Esophagus squamous epithelium (tissue), 5 donors: ENCODE measurements around the gene AIG1. TPM values are rescaled to one million over a fixed set of nuclear protein-coding genes. Genes with fewer than 3 reads are reported as not detected.

Experiments
- DNase-seq: peaks from one replicate; lab custom pipeline; 2025; lab: John Stamatoyannopoulos, UW
- H3K27ac ChIP-seq, 4 donors: fragments of 200-600 bp; sonication (generic); one replicate each; pipeline ENCODE4 v1.5.1; 2016 to 2019; ENCODE audit warnings: mild to moderate bottlenecking in 1 of 4
- H3K27me3 ChIP-seq, 4 donors: fragments of 200-600 bp; sonication (generic); 1 replicate in 3 of 4; 2 replicates in 1 of 4; pipeline versions ENCODE4 v1.5.1 to v1.6.0; 2017 to 2021; ENCODE audit warnings: antibody characterized with exemption in 1 of 4
- H3K36me3 ChIP-seq, 3 donors: fragments of 200-600 bp; sonication (generic); one replicate each; pipeline ENCODE4 v1.5.1; 2016 to 2019
- H3K4me1 ChIP-seq, 3 donors: fragments of 200-600 bp; sonication (generic); one replicate each; pipeline ENCODE4 v1.5.1; 2017 to 2019
- H3K4me3 ChIP-seq, 4 donors: fragments of 200-600 bp; sonication (generic); 1 replicate in 3 of 4; 2 replicates in 1 of 4; pipeline ENCODE4 v1.5.1; 2016 to 2019; ENCODE audit warnings: mild to moderate bottlenecking in 2 of 4, moderate library complexity in 1 of 4
- H3K9me3 ChIP-seq, 3 donors: fragments of 200-600 bp; sonication (generic); one replicate each; pipeline ENCODE4 v1.5.1; 2016 to 2019
- CTCF ChIP-seq, 6 experiments: fragments of 450-650 bp in 4 of 6; fragments of 200-600 bp in 2 of 6; sonication (generic) in 2 of 6; IDR thresholded peaks; one replicate each; pipeline ENCODE4 v1.5.1; 2016 to 2019; ENCODE audit warnings: antibody characterized with exemption in 6 of 6, mild to moderate bottlenecking in 4 of 6, moderate library complexity in 4 of 6
- POLR2A ChIP-seq, 4 donors: fragments of 450-650 bp; IDR thresholded peaks; one replicate each; pipeline ENCODE4 v1.6.1; 2017; ENCODE audit warnings: antibody characterized with exemption in 4 of 4, mild to moderate bottlenecking in 4 of 4, moderate library complexity in 3 of 4
- WGBS, 2 donors: methylation state at CpG; one replicate each; pipeline ENCODE4 v1.1.5; 2018; 5-methylcytosine and 5-hydroxymethylcytosine counted together
- intact Hi-C: fragments of 100-400 bp; cut with DNase I; formaldehyde crosslinking; loops from one replicate; pipeline ENCODE4 v1.15.0; 2022
- total RNA-seq, 4 donors: library from RNA; depleted of rRNA; stranded (reverse); fragments of >200 nt; gene quantifications; one replicate each; pipeline ENCODE4 v1.1.0, GENCODE V29; 2016
- donor health status: DM: yes; HTN: yes; CAD: no.

The AIG1 gene
- total RNA-seq, 4 donors from 2014 or later, result 29.1 to 30.5 (median 29.9) TPM

- H3K9me3 ChIP-seq, result no peaks in the 10 kb centered on the region
- no peaks in the 10 kb centered on the region for H3K27me3 ChIP-seq
- no peak overlapping the region for H3K4me3 ChIP-seq
- H3K36me3 ChIP-seq, result no peaks in the 10 kb centered on the region
- H3K27ac ChIP-seq, result no peak overlapping the region
- DNase-seq, result no peak
- no peak for TF ChIP-seq CTCF (IDR thresholded peaks at IDR 0.05)
- intact Hi-C loops, result no loop called here
- no peaks in the 10 kb centered on the region for H3K4me1 ChIP-seq
These were observed 285.3 kb downstream of the AIG1 start for GRCh38 chr6:143346004-143346403.

- TF ChIP-seq CTCF (IDR thresholded peaks at IDR 0.05) (no peak), POLR2A (IDR thresholded peaks at IDR 0.05) (no peak)
- no peak overlapping the region for H3K27ac ChIP-seq
- no peaks in the 10 kb centered on the region for H3K36me3 ChIP-seq
- H3K4me3 ChIP-seq, result no peak overlapping the region
- no peaks in the 10 kb centered on the region for H3K27me3 ChIP-seq
- 38 to 59% methylated on average over 1 of the region's 1 CpG for WGBS, 2 donors
- DNase-seq, result no peak
- intact Hi-C loops, result no loop called here
- H3K4me1 ChIP-seq, result no peaks in the 10 kb centered on the region
- H3K9me3 ChIP-seq, result no peaks in the 10 kb centered on the region
These were observed 287.8 kb downstream of the AIG1 start for GRCh38 chr6:143348531-143348930.

GRCh38 chr6:143349530-143349929 is 288.8 kb downstream of the AIG1 start:
- 78 to 100% methylated on average over 1 of the region's 1 CpG for WGBS, 2 donors
- intact Hi-C loops, result no loop called here
- TF ChIP-seq POLR2A (IDR thresholded peaks at IDR 0.05), result no peak
- no peak for TF ChIP-seq CTCF (IDR thresholded peaks at IDR 0.05)

GRCh38 chr6:143356101-143356880 is 295.6 kb downstream of the AIG1 start:
- TF ChIP-seq CTCF (IDR thresholded peaks at IDR 0.05) (no peak), POLR2A (IDR thresholded peaks at IDR 0.05) (no peak)
- no peaks in the 10 kb centered on the region for H3K27me3 ChIP-seq
- H3K36me3 ChIP-seq, result no peaks in the 10 kb centered on the region
- intact Hi-C loops, result no loop called here
- WGBS, 2 donors, result 64 to 65% methylated on average over 3 of the region's 3 CpGs
- no peak overlapping the region for H3K27ac ChIP-seq
- H3K9me3 ChIP-seq, result no peaks in the 10 kb centered on the region
- H3K4me1 ChIP-seq, result no peaks in the 10 kb centered on the region
- DNase-seq, result no peak
- no peak overlapping the region for H3K4me3 ChIP-seq

More at GRCh38 chr6:143349530-143349929, 288.8 kb downstream of the AIG1 start:
- DNase-seq, result no peak
- H3K36me3 ChIP-seq, result no peaks in the 10 kb centered on the region
- H3K4me3 ChIP-seq, result no peak overlapping the region
- no peak overlapping the region for H3K27ac ChIP-seq
- H3K27me3 ChIP-seq, result no peaks in the 10 kb centered on the region
- H3K9me3 ChIP-seq, result no peaks in the 10 kb centered on the region
- no peaks in the 10 kb centered on the region for H3K4me1 ChIP-seq

GRCh38 chr6:143357152-143357551 is 296.5 kb downstream of the AIG1 start:
- no peaks in the 10 kb centered on the region for H3K36me3 ChIP-seq
- no peak for TF ChIP-seq CTCF (IDR thresholded peaks at IDR 0.05)
- no peak for TF ChIP-seq POLR2A (IDR thresholded peaks at IDR 0.05)
- H3K4me3 ChIP-seq, result no peak overlapping the region
- no peak for DNase-seq
- H3K9me3 ChIP-seq, result no peaks in the 10 kb centered on the region
- no peaks in the 10 kb centered on the region for H3K4me1 ChIP-seq
- H3K27me3 ChIP-seq, result no peaks in the 10 kb centered on the region
- no peak overlapping the region for H3K27ac ChIP-seq
- intact Hi-C loops, result no loop called here
